Effector memory CD4-positive, alpha-beta T cell (primary cell): ENCODE measurements around the gene MRPS15.
A peak's percentile ranks its signal among the peaks of the same experiment; 100 is the strongest.

Experiments
- DNase-seq, 3 donors: peaks; one replicate each; pipeline ENCODE4 v3.0.0-alpha.2; 2020
- H3K27ac ChIP-seq: 2 replicates; pipeline ENCODE4 v1.7.0; 2013; ENCODE audit warnings: mild to moderate bottlenecking, low read length, moderate library complexity; ENCODE audit not compliant: insufficient read depth, poor library complexity, severe bottlenecking
- H3K27me3 ChIP-seq: replicated peaks from 2 replicates; pipeline ENCODE4 v1.7.0; 2013; ENCODE audit warnings: mild to moderate bottlenecking, low read length; ENCODE audit not compliant: insufficient read depth, control insufficient read depth, poor library complexity, severe bottlenecking
- H3K36me3 ChIP-seq: 2 replicates; pipeline ENCODE4 v1.7.0; 2013; ENCODE audit warnings: mild to moderate bottlenecking, low read length, moderate library complexity; ENCODE audit not compliant: control insufficient read depth, insufficient read depth
- H3K4me1 ChIP-seq: 2 replicates; pipeline ENCODE4 v1.7.0; 2013; ENCODE audit warnings: low read length, mild to moderate bottlenecking; ENCODE audit not compliant: control insufficient read depth, insufficient read depth, poor library complexity, severe bottlenecking
- H3K4me3 ChIP-seq: 2 replicates; pipeline ENCODE4 v1.7.0; 2013; ENCODE audit warnings: low read length, low read depth, mild to moderate bottlenecking; ENCODE audit not compliant: insufficient read depth, poor library complexity, severe bottlenecking
- H3K9me3 ChIP-seq: 2 replicates; pipeline ENCODE4 v1.7.0; 2013; ENCODE audit warnings: mild to moderate bottlenecking, low read length, moderate library complexity; ENCODE audit not compliant: control insufficient read depth

Gene MRPS15

DNA sequence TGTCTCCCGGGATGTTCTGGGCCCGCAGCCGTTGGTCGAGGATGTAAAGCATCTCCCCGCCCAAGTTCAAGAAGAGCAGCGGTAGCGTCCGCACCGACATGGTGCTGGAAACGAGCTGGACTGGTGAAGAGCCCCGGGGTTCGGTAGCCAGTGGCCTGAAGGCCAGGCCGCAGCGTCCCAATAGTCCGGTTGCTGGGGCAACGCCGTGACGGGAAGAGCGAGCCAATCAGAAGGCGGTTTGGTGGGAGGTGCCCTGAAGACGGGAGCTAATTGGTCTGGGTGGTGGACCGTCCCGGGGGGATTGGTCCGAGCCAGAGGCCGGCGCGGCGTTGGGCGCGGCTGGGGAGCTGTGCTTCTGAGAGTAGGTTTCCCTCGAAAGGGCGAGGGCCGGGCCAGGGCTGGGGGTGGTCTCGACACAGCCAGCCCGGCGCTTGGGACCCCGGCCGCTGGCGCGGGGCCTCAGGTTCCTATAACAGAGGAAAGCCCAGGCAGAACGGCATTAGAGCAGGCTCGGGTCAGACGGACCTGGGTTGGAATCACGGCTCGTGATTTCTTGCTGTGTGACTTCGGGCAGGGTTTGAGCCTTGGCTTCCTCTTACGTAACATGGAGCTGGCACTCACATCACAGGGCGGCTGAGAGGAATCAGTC, 13.8 kb downstream of the MRPS15 start, which contains the start of gene OSCP1:
Gene OSCP1 (minus strand): TSS at position 182 of the 649 bp plus-strand sequence. CDS start 82 bp downstream, at position 100.
- DNase-seq = peak; percentile 77 to 83 (median 79)

DNA sequence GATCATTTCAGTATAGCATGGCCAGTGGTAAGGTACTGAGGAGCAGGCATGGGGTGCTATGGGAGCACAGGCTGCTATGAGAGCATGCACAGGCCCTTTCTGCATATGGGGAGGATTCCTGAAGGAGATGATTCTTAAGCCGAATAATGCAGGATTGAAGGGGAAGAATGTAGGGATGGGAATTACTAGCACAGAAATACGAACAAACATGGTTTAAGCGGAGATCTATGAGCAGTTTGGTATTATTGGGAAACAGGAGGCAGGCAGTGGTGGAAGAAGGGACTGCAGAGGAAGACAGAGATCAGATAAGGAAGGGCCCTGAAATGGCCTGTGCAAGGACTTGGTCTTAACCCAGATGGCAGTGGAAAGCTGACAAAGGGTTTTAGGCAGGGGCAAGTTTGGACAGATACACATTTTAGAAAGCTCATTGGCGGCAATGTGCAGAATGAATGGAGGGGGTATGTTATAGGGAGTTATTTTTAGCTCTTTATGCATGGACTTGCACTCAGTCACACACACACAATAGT, 15.6 kb downstream of the MRPS15 start:
- Histone ChIP-seq H3K4me3 (no peak overlapping the region), H3K4me1 (peaks cover 5% of the 10 kb centered on the region), H3K27ac (no peak overlapping the region)

More for the DNA sequence above, 13.8 kb downstream of the MRPS15 start, which contains the start of gene OSCP1:
- Histone ChIP-seq H3K9me3 (no peaks in the 10 kb centered on the region), H3K4me1 (peaks cover 5% of the 10 kb centered on the region), H3K36me3 (peaks cover 13% of the 10 kb centered on the region), H3K27me3 (no peaks in the 10 kb centered on the region), H3K4me3 (peak within 1 kb of the TSS; percentile 77), H3K27ac (peak within 1 kb of the TSS; percentile 86)

DNA sequence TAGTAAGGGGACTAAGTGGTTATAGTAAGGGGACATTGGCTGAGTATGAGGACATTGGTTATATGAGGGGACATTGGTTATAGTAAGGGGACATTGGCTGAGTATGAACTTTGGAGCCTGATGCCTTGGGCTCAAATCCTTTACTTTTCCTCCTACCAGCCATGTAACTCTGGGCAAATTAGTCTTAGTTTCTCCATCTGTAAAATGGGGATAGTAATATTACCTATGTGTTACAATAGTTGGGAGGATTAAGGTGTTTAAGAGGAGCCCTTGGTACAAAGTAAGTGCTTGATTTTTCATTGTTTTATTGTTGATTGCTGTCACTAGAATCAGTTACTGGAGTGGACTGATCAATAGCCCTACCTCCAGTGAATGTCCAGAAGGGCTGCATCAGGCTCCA, 16.7 kb downstream of the MRPS15 start:
- DNase-seq = no peak
- Histone ChIP-seq H3K4me3 (no peak overlapping the region), H3K27ac (no peak overlapping the region), H3K27me3 (no peaks in the 10 kb centered on the region), H3K36me3 (no peaks in the 10 kb centered on the region), H3K4me1 (peaks cover 5% of the 10 kb centered on the region), H3K9me3 (no peaks in the 10 kb centered on the region)

More for the DNA sequence above, 15.6 kb downstream of the MRPS15 start:
- H3K36me3 ChIP-seq = no peaks in the 10 kb centered on the region
- no peaks in the 10 kb centered on the region for H3K9me3 ChIP-seq
- no peak for DNase-seq
- no peaks in the 10 kb centered on the region for H3K27me3 ChIP-seq

DNA sequence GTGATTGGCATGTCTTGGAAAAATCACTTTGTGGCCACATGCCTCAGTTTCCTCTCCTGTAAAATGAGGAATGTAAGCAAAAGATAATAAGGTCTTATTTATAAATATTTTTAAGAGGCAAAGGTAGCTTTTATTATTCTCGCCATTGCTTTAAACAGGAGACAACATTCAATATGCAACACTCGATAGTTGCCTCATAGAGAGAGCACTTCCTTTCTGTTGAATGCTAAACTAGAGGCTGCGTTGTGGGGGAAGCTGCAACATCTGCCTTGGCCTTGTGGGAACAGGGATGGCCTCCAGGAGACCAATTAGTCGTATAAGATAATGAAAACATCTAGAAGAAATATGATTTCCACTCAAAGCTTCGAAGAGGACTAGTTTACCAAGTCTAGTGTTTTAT, 17.4 kb downstream of the MRPS15 start:
- no peak for DNase-seq
- no peaks in the 10 kb centered on the region for H3K27me3 ChIP-seq
- no peaks in the 10 kb centered on the region for H3K9me3 ChIP-seq
- H3K27ac ChIP-seq = no peak overlapping the region
- no peak overlapping the region for H3K4me3 ChIP-seq
- H3K36me3 ChIP-seq = no peaks in the 10 kb centered on the region
- peaks cover 5% of the 10 kb centered on the region for H3K4me1 ChIP-seq

DNA sequence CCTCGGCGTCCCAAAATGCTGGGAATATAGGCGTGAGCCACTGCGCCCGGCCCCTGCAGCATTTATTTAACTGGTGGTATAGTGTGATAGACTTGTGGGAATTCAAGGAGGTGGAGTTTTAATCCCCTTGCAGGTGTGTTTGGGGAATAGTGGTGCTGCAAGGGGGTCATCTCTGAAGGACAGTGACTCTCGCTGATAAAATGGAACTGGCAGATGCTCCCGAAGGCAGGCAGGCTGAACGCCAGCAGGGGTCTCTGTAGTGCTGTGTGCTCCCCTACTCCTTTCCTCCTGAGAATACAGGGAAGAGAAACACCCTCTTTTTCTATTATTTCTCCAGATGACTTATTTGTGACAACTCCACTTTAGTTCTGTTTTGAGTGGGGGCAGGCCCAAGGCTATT, 17.9 kb downstream of the MRPS15 start:
- Histone ChIP-seq H3K27ac (no peak overlapping the region), H3K4me1 (peaks cover 5% of the 10 kb centered on the region), H3K4me3 (no peak overlapping the region), H3K27me3 (no peaks in the 10 kb centered on the region), H3K36me3 (no peaks in the 10 kb centered on the region), H3K9me3 (no peaks in the 10 kb centered on the region)
- DNase-seq = no peak

DNA sequence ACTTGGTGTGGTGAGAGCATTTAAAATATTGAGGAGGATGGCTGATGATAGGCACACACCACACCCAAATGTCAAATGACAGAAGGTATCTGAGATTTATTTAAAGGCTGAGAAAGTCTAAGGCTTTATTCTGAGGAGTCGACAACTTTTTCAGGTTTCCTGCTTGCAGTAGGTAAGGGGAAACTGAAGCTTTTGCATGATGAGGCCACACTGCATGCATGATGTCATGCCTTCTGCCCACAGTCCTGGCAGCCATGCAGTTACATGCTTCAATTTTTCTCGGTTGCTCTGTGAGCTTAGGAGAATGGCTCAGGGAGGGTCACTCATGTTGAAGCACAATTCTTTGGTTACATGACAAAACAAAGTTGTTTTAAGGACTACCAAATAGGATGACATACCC, 20.9 kb downstream of the MRPS15 start:
- Histone ChIP-seq H3K27me3 (no peaks in the 10 kb centered on the region), H3K9me3 (no peaks in the 10 kb centered on the region), H3K36me3 (no peaks in the 10 kb centered on the region), H3K4me3 (no peak overlapping the region), H3K4me1 (no peaks in the 10 kb centered on the region), H3K27ac (no peak overlapping the region)
- DNase-seq = no peak

DNA sequence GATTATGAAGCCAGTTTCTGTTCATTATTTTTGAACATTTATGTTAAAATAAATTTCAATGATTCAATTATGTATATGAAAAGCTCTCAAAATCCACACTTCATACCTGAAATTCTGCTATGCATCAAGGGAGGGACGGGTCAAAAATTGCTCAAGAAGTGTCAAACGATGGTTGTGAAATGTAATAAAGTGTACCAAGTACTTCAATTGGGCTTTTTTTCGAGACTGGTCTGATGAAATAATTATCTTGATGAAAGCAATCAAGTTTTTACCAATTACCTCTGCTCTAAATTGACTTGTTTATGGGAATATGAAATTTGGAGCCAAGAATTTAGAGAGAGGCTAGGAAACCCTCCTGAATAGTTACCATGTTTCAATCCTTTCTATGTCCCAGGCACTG, 21.8 kb downstream of the MRPS15 start:
- H3K4me1 ChIP-seq = no peaks in the 10 kb centered on the region
- no peaks in the 10 kb centered on the region for H3K27me3 ChIP-seq
- H3K27ac ChIP-seq = no peak overlapping the region
- H3K9me3 ChIP-seq = no peaks in the 10 kb centered on the region
- no peaks in the 10 kb centered on the region for H3K36me3 ChIP-seq
- DNase-seq = no peak
- H3K4me3 ChIP-seq = no peak overlapping the region

DNA sequence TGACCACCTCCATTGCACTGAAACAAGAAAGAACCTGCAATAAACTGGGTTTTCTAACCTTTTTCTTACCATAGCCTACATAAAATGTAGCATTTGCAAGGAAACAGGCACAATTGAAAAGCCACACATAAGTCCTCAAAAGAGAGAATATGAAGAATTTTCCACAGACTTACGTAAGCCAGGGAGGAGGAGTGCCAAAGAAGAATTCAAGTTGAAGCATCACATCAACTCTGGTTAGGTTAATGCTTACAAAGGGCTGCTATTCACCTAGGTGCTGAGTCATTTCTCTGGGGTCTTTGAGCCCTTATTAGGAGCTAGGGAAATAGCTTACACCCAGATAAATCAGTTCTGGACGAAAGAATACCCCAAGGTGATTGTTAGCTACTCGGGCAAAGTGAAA, 23.5 kb downstream of the MRPS15 start:
- no peaks in the 10 kb centered on the region for H3K4me1 ChIP-seq
- H3K27ac ChIP-seq = no peak overlapping the region
- no peaks in the 10 kb centered on the region for H3K36me3 ChIP-seq
- H3K4me3 ChIP-seq = no peak overlapping the region
- H3K27me3 ChIP-seq = no peaks in the 10 kb centered on the region
- H3K9me3 ChIP-seq = no peaks in the 10 kb centered on the region
- DNase-seq = no peak

DNA sequence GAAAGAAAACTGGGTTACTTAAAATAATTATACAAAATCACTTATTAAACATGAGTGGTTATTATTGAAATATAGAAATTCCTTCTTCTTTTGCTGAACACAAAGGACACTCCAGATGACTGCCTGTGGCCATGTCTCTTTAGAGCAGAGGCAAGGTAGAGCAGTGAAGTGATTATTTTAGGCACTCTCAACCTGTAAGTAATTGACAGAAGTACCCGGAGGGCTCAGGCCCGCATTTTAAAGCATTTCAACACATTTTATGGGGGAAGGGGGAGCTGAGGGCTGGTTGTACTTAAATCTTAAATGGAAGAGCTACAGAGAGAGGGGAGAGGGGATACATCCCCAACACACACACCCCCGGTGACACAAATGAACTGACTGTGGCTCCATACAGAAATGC, 24.1 kb downstream of the MRPS15 start:
- no peaks in the 10 kb centered on the region for H3K9me3 ChIP-seq
- no peaks in the 10 kb centered on the region for H3K36me3 ChIP-seq
- no peaks in the 10 kb centered on the region for H3K4me1 ChIP-seq
- no peak overlapping the region for H3K27ac ChIP-seq
- H3K4me3 ChIP-seq = no peak overlapping the region
- no peak for DNase-seq
- no peaks in the 10 kb centered on the region for H3K27me3 ChIP-seq

DNA sequence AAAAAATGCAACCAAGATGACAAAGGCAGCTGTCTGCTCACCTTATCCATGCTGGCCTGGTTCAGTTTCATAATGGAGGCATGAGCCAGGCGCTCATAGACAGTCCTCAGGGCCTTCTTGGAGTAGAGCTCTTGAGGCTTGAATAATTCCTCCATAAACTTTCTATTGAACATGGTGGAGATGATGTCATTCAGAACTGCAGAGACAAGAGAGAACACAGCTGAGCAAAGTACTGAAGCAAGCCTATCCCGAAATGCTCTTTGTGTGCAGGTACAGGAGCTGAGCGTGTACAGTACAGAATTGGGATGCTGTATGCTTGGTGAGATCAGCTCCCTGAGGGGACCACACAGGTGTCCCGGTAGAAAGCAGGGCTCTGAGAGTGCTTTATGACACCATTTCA, 25.5 kb downstream of the MRPS15 start:
- H3K27ac ChIP-seq = no peak overlapping the region
- no peak for DNase-seq
- no peak overlapping the region for H3K4me3 ChIP-seq
- no peaks in the 10 kb centered on the region for H3K4me1 ChIP-seq
- H3K36me3 ChIP-seq = no peaks in the 10 kb centered on the region
- no peaks in the 10 kb centered on the region for H3K9me3 ChIP-seq
- H3K27me3 ChIP-seq = no peaks in the 10 kb centered on the region
